Measurements from ENCODE around the gene SPRY4. TPM values are rescaled to one million over a fixed set of nuclear protein-coding genes. Genes with fewer than 3 reads are reported as not detected.

SPRY4 gene
- total and polyA plus RNA-seq, 2 of the 8 experiments (the other 6 are each of a cell fraction or from before 2014, with no cell fraction given): 59.1 to 113 TPM

GRCh38 chr5:142310803-142311202 lies 14.0 kb downstream of the SPRY4 start:
- ChIA-PET POLR2A (ENCODE audit: partially characterized antibody) (interaction anchor here (0.9 to 4.5 kb wide), 6 partner anchors 9 to 61 kb away, joined by 3 to 61 read pairs (median 4); partner anchors contain the start of gene SPRY4), CTCF (ENCODE audit: partially characterized antibody) (interaction anchor here (0.9 to 4.1 kb wide), 13 partner anchors 9 to 252 kb away, joined by 3 to 32 read pairs (median 3); partner anchors contain the start of gene SPRY4)
- Histone ChIP-seq H3K14ac (ENCODE audit: insufficient read length) (no peak overlapping the region), H4K91ac (replicated peaks; ENCODE audit: insufficient read length, low read length) (peak overlapping the region; percentile 38), H3K36me3 (ENCODE audit: control insufficient read depth in 2 of 4, insufficient read depth in 4 of 4, low read length in 3 of 4) (peaks cover 14 to 61% (median 38%) of the 10 kb centered on the region in 4 experiments), H3K27ac (ENCODE audit: low read depth, low read length) (no peak overlapping the region), H3K18ac (ENCODE audit: extremely low read depth, low read length) (no peak overlapping the region), H4K5ac (ENCODE audit: insufficient read length, low read depth, low read length) (no peak overlapping the region), H3K23ac (ENCODE audit: insufficient read length) (no peak overlapping the region), H2BK15ac (ENCODE audit: low read length) (no peak overlapping the region), H4K20me1 (replicated peaks in 1 of 2; ENCODE audit: control insufficient read depth in 1 of 2, insufficient read depth in 2 of 2, low read length in 2 of 2) (peaks cover 28 to 34% of the 10 kb centered on the region in 2 experiments), H2BK5ac (ENCODE audit: low read depth, low read length) (no peak overlapping the region), H2BK120ac (replicated peaks; ENCODE audit: low read depth, low read length) (no peak overlapping the region), H3K4me1 (replicated peaks in 1 of 4; ENCODE audit: control insufficient read depth in 3 of 4, insufficient read depth in 4 of 4, low read length in 3 of 4) (peaks cover 0 to 16% (median 8%) of the 10 kb centered on the region in 4 experiments; a peak in 6 of 7 replicates), H2AK5ac (ENCODE audit: low read depth, low read length) (no peak overlapping the region), H3K4me3 (ENCODE audit: extremely low read depth in 1 of 4, insufficient read depth in 2 of 4, low read depth in 3 of 4, low read length in 4 of 4) (no peak overlapping the region), H2AFZ (ENCODE audit: low read length) (no peak overlapping the region), H3K4me2 (ENCODE audit: insufficient read depth in 1 of 2, low read depth in 2 of 2, low read length in 2 of 2) (peak overlapping the region in 1 of 2 experiments; percentile 16; a peak in 1 of 4 replicates), H3K27me3 (replicated peaks in 1 of 4; ENCODE audit: control insufficient read depth in 3 of 4, extremely low read depth in 1 of 4, insufficient read depth in 3 of 4, low read length in 3 of 4) (no peaks in the 10 kb centered on the region), H2BK20ac (ENCODE audit: low read length) (no peak overlapping the region), H3K79me1 (ENCODE audit: low read depth, low read length) (peaks cover 21% of the 10 kb centered on the region), H4K8ac (ENCODE audit: extremely low read depth, insufficient read depth, low read length) (0 out of 2 replicates have a peak overlapping the region, but pooled peaks have one; percentile 19), H3K79me2 (ENCODE audit: control insufficient read depth in 1 of 2, insufficient read depth in 2 of 2, low read length in 2 of 2) (peaks cover 14 to 94% of the 10 kb centered on the region in 2 experiments), H3K4ac (replicated peaks; ENCODE audit: insufficient read length, low read depth, low read length) (no peak overlapping the region), H3K56ac (replicated peaks; ENCODE audit: insufficient read length, low read depth, low read length) (no peak overlapping the region), H3K9me3 (ENCODE audit: insufficient read depth in 2 of 2, low read depth in 1 of 2, low read length in 1 of 2) (no peaks in the 10 kb centered on the region), H3K23me2 (ENCODE audit: low read depth, low read length) (no peaks in the 10 kb centered on the region; the same call in 1 of the 2 replicates), H2BK12ac (ENCODE audit: low read depth, low read length) (no peak overlapping the region), H3K9ac (replicated peaks in 1 of 4; ENCODE audit: extremely low read depth in 1 of 4, low read depth in 3 of 4, low read length in 3 of 4) (no peak overlapping the region; a peak in 1 of 7 replicates)
- WGBS, 2 experiments (ENCODE audit: extremely low coverage in 1 of 2, insufficient coverage in 1 of 2, insufficient read length in 1 of 2, insufficient replicate concordance in 2 of 2, low coverage in 1 of 2, low lambda C conversion rate in 2 of 2, missing lambda C conversion rate in 1 of 2): 93% methylated on average over 9 of the region's 9 CpGs; no CpG with 5 or more reads in 1 of the 2 experiments
- FAIRE-seq (no peak), DNase-seq (ENCODE audit: low read depth in 1 of 2, low spot score in 2 of 2) (no peak)
- TF ChIP-seq POLR2A (IDR thresholded peaks at IDR 0.05; ENCODE audit: control extremely low read depth in 1 of 2, low read depth in 2 of 2, low read length in 2 of 2) (peak; percentile 23 to 49; a peak in 2 of 3 replicates), E2F6 (IDR thresholded peaks at IDR 0.05) (no peak)

Measured in H1 (cell line).